Sigmoid colon (tissue), 4 donors: ENCODE data around the gene RAB20.

Experiments used
- CTCF ChIP-seq, 4 experiments: fragments of 450-650 bp in 3 of 4; fragments of 200-600 bp in 1 of 4; IDR thresholded peaks; one replicate each; pipeline ENCODE4 v1.5.1; 2016 to 2019; ENCODE audit warnings: antibody characterized with exemption in 4 of 4, mild to moderate bottlenecking in 3 of 4, moderate library complexity in 2 of 4
- EP300 ChIP-seq, 4 donors: sonication (generic); formaldehyde crosslinking; IDR thresholded peaks; one replicate each; pipeline ENCODE4 v1.6.1; 2017; ENCODE audit warnings: antibody characterized with exemption in 4 of 4
- POLR2A ChIP-seq, 2 donors: fragments of 450-650 bp; IDR thresholded peaks; one replicate each; pipeline ENCODE4 v1.6.1; 2016; ENCODE audit warnings: antibody characterized with exemption in 2 of 2, mild to moderate bottlenecking in 2 of 2, moderate library complexity in 2 of 2
- POLR2AphosphoS5 ChIP-seq, 4 donors: sonication (generic); formaldehyde crosslinking; IDR thresholded peaks; one replicate each; pipeline ENCODE4 v1.6.1; 2017; ENCODE audit warnings: antibody characterized with exemption in 4 of 4

GRCh38 chr13:110576070-110576394 is 14.5 kb upstream of the RAB20 start:
- TF ChIP-seq CTCF (IDR thresholded peaks at IDR 0.05) (no peak), POLR2A (IDR thresholded peaks at IDR 0.05) (no peak), EP300 (IDR thresholded peaks at IDR 0.05) (no peak), POLR2AphosphoS5 (IDR thresholded peaks at IDR 0.05) (no peak)
